Stimulated activated CD8-positive, alpha-beta memory T cell treated with anti-CD3 and anti-CD28 coated beads, Interleukin-4, amount 100 ng/mL, for 4 hours (primary cell): ENCODE results near the gene SYTL1.

Experiments
- DNase-seq, 2 donors: peaks; one replicate each; pipeline ENCODE4 v3.0.0-alpha.2; 2020; ENCODE audit warnings: low read depth in 2 of 2, low spot score in 1 of 2

SYTL1 gene

DNA sequence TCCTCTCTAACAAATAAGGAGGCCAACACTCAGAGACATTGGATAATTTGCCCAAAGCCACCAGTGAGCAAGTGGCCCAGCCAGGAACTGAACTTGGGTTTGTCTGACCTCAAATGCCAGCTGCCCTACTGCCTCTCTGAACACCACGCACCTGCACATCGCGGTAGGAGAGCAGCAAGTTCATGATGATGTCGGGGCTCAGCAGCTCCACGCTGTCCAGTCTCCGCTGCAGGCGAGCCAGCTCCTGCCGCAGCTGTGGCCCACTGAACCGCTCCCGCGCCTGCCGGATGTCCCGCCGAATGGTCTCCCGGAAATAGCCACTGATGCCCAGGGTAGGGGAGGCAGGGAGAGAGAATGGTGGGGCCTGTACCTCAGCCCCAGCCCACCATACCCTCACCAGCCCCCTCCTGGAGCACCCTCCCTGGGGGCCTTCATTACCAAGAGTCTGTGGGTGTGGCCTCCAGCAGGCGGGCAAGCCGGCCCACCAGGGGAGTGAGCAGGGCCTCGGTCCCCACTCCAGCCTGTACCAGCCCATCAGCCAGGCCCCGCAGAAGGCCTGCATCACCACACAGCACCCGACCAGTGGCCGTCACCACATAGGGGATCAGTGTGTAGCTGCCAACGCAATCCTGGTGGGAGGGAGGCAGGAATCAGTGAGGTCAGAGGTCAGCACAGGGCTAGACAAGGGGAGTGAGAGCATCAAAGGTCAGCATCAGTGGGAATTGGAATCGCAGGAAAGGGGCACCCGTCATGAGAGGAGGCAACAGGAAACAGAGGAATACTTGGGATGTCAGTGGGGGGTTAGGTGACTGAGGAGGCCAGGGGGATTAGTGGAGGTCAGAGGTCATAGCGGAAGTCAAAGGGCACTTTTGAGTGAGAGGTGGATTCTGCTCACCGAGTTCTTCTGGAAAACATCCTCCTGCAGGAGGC lies 22.2 kb downstream of the SYTL1 start:
- DNase-seq = no peak

DNA sequence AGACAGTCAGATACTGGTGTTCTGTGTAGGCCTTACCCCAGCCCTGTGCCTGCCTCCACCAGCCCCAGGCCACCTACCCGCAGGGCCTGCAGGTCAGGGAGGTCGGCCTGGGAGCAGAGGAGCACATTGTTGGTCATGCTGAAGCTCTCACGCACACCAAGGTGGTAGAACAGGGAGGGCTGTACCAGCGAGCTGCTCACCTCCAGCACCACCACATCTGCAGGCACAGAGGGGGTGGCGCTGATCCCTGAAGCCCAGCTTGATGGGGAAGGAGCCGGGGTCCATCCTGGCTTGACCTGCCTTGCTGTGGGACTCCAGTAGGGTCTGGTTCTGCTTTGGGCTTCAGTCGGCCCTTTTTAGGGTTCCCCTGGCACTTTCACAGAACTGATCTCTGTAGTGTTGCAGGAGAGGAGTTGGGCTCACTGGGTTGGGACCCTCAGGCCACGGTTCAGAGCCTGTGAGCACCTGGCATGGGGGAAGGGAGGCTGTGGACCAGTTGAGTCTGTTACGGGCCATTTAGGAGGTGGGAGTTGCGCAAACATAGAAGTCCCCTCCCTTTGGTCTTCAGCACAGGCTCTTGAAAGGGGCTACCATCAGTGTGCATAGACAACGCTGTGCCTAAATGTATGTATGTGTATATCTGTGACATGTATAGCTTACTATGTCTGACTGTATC lies 23.0 kb downstream of the SYTL1 start:
- DNase-seq = no peak

DNA sequence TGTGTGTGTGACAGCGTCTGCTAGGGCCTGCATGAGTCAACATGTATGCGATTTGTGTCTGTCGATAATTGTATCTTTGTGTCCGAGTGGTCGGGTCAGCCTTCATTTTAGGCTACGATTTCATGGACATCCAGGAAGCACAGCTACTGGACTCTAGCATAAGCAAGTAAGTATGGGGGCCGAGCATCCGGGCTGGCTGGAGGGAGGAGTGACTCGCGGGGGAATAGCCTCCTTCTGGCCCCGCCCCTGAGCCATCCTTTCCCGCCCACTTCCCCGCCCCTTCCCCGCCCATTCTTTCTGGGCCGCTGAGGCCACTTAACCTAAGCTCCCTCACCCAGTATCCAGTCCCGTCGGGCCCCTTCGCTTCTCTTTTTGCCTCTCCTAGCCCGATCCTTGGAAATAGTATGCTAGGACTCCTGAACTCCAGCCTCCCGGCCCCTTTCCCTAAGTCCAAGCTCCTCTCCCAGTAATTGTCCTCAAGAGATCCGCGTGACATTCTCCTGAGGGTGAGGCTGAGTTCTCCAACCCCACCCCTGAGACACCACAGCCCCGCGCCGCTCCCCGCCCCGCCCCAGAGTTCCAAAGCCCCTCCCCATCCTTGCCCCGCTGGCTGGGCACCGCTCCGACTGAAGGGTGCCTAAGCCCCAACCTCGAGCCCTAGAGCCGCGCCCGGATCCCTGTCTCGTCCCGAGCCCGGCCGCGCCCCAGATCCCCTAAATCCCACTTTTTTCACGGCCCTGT lies 23.7 kb downstream of the SYTL1 start:
- DNase-seq = peak; percentile 52 to 73

DNA sequence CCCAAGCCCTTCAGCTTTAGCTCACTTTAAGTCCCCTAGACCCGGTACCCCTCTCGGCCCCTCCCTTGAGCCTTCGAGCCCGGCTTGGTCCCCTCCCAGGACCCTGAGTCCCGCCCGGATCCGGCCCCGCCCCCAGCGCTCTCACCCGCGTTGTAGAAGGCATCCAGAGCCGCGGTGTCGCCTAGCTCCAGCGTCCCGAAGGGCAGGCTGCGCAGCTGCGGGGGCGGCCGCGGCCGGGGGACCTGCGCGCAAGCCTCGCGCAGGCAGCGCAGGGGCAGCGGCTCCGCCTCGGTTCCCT lies 24.2 kb downstream of the SYTL1 start:
- peak; percentile 37 to 41 for DNase-seq

DNA sequence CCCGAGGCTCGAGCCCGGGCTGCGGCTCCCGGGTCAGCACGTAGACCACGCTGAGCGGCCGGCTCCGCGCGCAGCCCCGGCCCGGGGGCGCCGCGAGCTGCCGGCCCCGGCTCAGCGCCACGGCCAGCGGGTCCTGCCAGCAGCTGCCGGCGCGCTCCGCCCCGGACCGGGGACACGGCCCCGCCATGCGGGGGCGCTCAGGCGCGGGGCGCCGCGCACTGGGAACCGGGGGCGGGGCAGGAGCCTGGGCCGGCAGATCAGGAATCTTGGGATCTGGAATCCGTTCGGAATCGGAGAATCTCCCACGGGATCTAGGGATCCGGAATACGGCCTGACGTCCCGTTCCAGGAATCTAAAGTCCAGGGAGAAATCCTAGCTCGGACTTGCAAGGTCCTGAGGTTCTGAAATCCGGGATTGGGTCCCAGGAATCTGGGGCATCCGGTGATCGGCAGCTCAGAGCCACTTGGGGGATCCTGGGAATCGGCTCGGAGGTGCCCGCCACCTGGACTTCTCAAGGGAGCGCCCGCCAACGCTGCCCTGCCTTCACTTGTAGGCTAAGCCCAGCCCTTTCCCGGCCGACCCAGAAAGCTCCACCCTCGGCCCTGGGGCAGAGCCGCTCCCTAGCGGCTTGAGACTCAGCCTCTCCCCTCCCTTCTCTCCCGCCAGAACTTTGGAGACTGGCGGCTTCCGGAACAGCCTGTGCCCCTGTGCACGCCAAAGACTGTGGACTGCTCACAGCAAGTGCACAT lies 24.8 kb downstream of the SYTL1 start, which contains the start of gene MAP3K6:
TSS of gene MAP3K6 (minus strand) at position 551 of the 749 bp plus-strand sequence. CDS start at position 187, 364 bp downstream.
- no peak for DNase-seq

DNA sequence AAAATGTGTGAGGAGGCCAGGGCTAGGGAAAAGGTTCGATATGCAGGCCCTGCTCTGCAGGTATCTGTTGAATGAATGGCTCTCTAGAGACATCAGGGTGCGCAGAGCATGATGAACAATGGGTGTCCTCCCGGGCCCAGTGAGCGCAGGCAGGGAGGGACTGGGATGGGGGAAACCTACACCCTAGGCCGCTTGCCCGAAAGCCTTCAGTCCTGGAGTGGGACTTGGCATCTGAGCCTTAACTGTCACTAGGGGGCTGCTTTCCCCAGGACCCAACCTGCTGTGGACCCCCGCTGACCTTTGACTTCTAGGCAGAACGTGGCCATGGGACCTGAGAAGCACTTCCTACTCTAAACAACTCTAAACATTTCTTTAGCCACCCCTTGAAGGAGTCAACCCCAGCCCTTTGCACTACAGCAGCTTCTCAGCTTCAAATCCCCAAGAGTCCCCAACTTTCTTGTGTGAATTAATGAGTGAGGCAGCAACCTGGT lies 25.4 kb downstream of the SYTL1 start:
- no peak for DNase-seq

DNA sequence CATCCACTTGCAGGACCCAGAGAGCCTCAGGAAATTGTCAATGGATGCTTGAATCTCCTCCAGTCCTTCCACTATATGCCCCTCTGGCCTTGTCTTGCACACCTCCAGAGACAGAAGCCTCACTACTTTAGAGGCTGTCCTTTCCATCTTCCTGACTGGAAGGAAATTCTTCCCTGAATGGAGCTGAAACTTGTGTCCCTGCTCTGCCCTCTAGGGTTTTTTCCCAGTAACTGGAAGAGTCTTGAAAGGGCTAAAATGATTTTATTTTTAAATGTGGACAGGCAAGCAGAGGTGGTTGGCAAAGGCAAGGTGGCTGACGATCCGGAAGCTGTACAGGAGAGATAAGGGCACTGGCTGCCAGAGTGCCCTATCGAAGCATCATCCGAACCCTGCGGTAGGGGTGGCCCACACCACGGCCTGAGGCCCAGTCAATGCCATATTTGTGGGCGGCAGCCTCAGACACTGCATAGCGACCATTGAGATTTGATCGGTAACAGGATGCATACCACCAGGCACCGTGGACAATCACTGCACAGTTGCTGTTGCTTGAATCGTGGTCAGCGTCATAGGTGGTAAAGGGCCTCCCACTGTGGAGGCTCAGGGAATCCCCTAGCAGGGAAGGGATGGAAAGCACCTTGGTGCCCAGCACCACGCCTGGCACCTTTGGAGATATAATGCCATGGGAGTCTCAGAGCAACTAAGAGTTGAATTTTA lies 27.2 kb downstream of the SYTL1 start:
- DNase-seq = no peak

DNA sequence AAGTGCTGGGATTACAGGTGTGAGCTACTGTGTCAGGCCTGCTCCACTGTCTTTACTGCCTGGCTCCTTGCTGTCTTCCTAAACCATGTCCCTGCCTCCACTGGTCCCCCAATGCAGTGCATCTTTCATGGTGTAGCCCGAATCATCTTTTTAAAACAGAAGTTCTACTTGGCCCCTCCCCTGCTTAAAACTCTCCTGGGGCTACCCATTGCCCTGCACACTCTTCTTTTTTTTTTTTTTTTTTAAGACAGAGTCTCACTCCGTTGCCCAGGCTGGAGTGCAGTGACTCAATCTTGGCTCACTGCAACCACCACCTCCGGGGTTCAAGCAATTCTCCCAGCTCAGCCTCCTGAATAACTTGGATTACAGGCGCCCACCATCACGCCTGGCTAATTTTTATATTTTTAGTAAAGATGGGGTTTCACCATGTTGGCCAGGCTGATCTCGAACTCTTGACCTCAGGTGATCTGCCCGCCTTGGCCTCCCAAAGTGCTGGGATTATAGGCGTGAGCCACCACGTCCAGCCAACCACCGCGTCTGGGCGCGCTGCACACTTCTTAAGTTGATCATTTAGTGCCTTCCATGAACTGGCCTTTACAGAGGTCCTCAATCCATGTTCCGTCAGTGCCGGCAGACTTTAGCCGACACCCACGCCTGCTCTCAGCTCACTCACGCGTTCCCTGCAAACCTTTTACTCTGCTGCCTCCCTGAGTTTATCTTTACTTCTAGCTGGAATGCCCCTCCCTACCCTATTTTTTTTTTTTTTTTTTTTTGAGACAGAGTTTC lies 30.4 kb downstream of the SYTL1 start:
- no peak for DNase-seq

DNA sequence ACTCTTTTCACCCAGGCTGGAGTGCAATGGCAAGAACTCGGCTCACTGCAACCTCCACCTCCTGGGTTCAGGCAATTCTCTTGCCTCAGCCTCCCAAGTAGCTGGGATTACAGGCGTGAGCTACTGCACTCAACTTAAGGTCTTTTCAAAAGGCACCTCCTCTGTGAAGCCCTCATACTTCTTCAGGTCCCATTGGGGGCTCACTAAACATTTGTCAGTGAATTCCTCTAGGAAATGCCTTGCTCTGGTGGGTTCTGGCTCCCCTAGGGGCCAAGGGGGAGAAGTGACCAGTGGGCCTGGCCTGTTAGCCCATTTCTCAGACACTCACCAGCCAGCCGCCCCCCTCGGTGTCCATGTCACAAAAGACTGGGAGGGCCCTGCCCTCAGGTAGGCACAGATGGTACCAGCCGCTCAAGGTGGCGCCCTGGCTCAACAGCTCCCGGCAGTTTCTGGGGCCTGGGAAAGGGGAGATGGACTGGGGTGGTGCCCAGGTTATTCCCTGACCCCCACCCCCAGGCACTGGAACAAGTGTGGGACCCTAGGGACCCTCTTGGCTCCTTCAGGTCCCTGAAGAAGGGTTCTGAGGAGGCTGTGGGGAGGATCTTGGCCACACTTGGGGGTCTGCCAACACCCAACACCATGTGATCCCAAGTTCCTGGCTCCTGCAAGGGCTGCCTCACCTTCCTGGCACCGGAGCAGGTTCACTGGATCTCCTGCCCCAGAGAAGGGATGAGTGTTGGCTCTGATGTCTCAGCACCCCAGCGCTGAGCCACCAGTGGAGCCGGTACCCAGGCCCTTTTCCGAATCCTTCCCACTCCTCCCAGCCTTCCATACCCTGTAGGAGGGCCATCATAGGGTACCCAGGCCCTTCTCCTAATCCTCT lies 31.2 kb downstream of the SYTL1 start:
- no peak for DNase-seq

DNA sequence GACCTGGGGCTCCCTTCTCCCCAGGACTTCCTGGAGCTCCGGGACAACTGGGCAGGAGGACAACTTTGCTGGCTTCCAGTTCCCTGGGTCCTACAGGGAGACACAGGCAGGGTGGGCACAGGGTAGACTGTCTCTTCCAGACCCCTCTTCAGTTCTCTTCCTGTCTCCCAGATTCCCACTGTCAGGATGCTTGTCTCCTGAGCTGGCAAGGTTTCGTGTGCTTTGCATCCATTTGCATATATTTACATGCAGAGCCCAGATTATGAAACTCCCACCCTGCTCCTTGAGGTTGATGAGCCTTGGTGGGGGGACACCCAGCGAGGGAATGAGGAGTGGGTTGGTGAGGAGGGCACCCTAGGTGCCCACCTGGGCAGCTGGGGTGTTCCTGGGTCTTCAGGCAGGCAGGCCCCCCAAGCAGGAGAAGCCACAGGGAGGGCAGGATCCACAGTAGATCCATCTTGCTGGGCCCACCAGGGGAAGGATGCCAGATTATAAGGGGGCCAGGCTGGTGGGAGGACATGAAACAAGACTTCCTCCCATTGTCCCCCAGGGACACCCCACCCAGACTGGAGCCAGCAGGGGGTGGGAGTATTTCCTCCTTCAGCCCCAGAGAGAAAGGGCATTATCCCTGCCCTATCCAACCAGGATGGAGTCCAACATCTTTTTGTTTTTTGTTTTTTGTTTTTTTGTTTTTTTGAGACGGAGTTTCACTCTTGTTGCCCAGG lies 32.7 kb downstream of the SYTL1 start, which contains the start of gene FCN3:
TSS of gene FCN3 (minus strand) at position 463 of the 725 bp plus-strand sequence. CDS start at position 457, 6 bp downstream.
- no peak for DNase-seq

DNA sequence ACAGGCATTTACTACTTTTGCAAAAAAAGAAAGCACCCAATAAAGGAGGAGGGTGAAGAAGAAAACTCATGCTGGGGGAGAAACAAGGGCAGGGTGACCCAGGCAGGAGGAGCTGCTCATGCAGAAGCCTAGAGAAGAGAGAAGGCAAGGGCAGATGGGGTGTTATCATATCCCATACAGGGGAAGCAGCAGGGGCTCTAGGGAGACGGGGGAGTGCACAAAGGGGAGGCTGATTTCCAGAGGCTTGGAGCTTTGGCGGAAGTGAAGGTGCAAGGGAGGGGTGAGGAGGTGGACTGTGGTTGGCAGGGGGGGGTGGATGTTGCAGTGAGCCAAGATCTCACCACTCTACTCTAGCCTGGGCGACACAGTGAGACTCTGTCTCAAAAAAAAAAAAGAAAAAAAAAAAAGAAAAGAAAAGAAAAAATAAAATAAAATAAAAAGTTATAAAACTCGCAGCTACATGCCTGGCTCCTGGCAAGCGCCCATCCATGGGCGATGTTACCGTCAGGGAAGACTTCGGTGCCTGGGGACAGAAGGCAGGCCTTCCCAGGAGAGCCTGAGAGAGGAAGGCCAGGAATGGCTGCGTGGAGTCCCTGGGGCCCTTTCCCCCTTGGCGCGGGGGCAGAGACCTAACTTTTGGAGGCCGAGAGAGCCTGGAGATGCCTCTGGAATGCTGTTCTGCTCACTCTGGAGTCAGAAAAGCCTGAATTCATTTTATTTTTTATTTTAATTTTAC lies 36.1 kb downstream of the SYTL1 start:
- no peak for DNase-seq

DNA sequence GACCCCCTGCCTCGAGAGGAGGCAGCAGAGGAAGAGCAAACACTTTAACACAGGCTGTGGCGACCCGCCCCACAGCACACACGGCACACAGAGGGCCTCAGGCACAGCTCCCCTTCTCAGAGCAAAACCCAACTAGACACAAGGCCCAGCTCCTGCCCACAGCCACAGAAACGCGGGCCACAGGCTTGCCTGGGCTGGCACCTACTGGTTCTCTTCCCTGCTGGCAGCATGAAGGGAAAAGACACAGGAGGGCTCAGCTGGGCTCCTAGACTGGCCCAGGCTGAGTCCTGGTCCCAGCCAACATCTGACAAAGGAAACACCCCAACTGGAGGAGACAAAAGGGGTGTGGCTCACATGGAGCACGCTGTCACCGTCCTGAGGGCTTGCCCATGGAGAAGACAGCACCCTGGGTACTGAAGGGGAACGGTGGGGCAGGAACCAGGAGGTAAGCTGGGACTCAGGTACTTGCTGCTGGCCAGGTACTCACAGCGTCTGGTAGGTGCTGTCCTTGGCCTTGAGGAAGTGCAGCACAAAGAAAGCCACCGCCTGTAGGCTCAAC lies 37.8 kb downstream of the SYTL1 start:
- no peak for DNase-seq

DNA sequence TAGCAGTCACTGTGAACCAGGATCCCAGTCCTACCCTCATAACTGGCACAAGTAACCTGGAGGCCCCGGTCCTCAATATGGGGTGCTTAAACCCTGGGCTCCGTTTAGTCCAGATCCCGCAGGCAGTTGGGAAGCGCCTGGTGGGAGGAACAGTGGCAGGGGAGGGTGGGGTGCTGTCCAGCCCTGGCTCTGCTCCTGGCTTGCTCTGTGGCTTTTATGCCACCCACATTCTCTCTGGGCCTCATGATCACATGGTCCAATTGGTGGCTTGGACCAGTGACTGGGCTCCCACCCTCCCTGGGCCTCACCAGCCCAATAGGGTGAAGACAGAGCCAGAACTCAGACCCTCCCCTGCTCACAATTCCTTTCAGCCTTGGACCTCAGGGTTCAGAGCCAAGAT lies 38.4 kb downstream of the SYTL1 start:
- DNase-seq = no peak

DNA sequence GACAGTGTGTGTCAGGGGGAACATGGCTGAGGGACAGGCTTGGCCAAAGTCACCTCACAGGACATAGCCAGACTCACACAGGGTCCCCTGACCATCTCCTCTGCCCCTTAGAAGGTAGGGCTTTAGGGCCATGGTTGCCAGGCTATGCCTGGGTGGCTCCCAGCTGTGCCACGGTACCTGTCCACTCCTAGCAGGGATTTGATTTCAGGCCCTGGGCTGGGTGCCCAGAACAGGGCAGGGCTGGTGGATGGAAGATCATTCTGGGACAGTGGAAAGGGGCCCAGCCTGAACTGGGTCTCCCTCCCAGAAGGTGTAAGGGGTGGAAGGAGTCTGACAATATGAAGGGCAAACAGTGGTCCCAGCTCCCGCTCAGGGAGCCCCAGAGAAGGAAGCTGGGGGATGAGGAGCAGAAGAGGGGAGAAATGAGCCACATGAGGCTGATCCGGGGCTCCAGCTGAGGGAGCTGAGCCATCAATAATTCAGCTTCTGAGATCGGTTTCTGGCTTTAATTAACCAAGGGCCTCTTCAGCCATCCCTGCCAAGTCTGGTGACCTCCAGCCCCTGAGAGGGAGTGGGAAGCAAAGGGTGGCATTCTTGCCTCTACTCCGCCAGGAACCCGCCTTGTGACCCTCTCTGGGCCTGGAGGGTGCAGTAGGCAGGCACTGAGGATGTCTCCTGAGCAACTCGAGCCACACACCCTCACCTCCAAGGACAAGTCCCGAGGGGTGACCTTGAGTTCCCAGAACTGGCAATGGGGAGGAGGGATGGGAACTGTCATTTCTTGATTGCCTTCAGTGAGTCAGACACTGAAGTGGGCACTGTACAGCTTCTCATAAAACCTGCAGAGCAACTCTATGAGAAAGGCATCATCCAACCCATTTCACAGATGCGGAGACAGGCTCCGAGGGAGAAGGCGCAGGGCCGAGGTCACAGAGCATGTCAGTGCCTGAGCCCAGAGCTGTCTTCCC lies 39.2 kb downstream of the SYTL1 start:
- no peak for DNase-seq

DNA sequence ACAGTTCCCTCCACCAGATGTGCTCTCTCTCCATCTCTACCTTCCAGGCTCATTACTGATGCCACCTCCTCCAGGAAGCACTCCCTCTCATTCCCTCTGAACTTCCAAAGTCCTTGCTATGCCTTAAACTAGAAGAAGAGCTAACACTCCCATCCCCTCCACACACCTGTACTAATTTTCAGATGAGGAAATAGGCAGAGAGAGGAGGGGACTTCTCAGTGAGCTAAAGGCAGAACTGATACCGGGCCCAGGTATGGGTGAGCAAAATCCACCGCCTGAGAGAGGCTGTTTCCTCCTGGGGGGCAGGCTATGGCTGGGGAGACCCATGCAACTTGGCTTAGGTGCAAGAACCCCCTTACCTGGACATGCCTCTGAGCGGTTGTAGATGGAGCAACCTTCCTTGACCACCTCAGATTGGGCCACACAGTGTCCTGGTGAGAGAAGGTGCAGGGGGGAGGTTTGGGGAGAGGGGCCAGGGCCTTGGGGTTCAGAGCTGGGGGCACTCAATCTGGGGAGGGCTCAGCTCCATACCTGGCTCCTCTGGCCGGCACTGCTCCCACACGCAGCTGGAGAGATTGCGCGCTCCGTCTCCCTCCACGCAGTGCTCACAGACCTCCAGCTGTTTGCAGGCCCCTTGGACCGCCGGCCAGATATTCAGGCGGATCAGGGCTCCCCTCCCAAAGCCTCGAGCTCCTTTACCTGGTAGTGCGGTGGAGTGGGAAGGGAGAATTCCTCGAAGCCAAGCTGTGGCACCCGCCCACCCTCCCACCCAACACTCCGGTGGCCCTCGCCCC lies 40.3 kb downstream of the SYTL1 start:
- DNase-seq = no peak
